Left colon (tissue), 2 donors: ENCODE measurements around the gene ATP6AP1. TPM values are rescaled to one million over a fixed set of nuclear protein-coding genes. Genes with fewer than 3 reads are reported as not detected.
"Not testable (repeated sequence)": the region's sequence is repeated elsewhere in the genome, so short reads cannot be mapped to it uniquely, and the experiment has no call there.

Source experiments
- ATAC-seq: fragments of 200-7000 bp; cut with Tn5 transposase; one replicate; pipeline ENCODE4 v1.9.1; 2020; ENCODE audit warnings: mild to moderate bottlenecking, moderate library complexity
- DNase-seq, 2 donors: peaks; one replicate each; pipeline ENCODE4 v3.0.0-alpha.2; 2020
- intact Hi-C, 2 donors: fragments of 100-400 bp; cut with DNase I in 1 of 2; cut with micrococcal nuclease in 1 of 2; formaldehyde crosslinking; loops; one replicate each; pipeline versions ENCODE4 v1.11.2 to v1.14.0; 2022; cut with DNase I, micrococcal nuclease
- long read RNA-seq: library from polyadenylated mRNA; unstranded; transcript quantifications from one replicate; pipeline ENCODE4 v2.0.0, GENCODE V29; 2021
- total RNA-seq, 2 donors: library from RNA; stranded (reverse); fragmentation: NEBNext Ultra II Directional; extraction: Animal tissue kit (Norgen Biotek cat#: 25700); gene quantifications; one replicate each; pipeline ENCODE4 v1.2.1, GENCODE V29; 2021
- donor health status: DM: no; HTN: no; CAD: no.
- donor health status: DM: yes; HTN: yes; CAD: no.

Gene ATP6AP1
- 100 to 1,000 TPM; 100 to 105 TPM for total RNA-seq
- long read RNA-seq, transcript ATP6AP1-201 (10 exons, 2,099 nt): major isoform, 238 of 274 reads
- long read RNA-seq, partial matches to known transcripts: 25 of 274 reads
- long read RNA-seq, other reads (novel, unspliced or antisense): 7 of 274 reads

- intact Hi-C loops: no loop called here
- DNase-seq: peak; percentile 90 to 94
- peak; percentile 98 for ATAC-seq
Observed at GRCh38 chrX:154428176-154429171, at the start of gene ATP6AP1. TSS of gene ATP6AP1 (plus strand) at chrX:154428677. CDS start at chrX:154428693, 16 bp downstream.

- ATAC-seq (peak; percentile 82), DNase-seq (peak; percentile 95 to 98)
- intact Hi-C loops: no loop called here
Observed at GRCh38 chrX:154378799-154379568, 49.5 kb upstream of the ATP6AP1 start, which contains the start of gene EMD. TSS of gene EMD (plus strand) at chrX:154379295. CDS start at chrX:154379485, 190 bp downstream.

GRCh38 chrX:154379569-154379951, 48.9 kb upstream of the ATP6AP1 start:
- no peak for DNase-seq
- intact Hi-C loops: no loop called here
- ATAC-seq: no peak

- intact Hi-C loops: no loop called here
Observed at GRCh38 chrX:154380153-154380552, 48.3 kb upstream of the ATP6AP1 start.

GRCh38 chrX:154380787-154381186, 47.7 kb upstream of the ATP6AP1 start:
- DNase-seq (no peak), ATAC-seq (no peak)
- intact Hi-C loops: no loop called here

More at GRCh38 chrX:154380153-154380552, 48.3 kb upstream of the ATP6AP1 start:
- DNase-seq (no peak), ATAC-seq (no peak)

- DNase-seq: no peak
- intact Hi-C loops: no loop called here
- no peak for ATAC-seq
Observed at GRCh38 chrX:154381271-154381670, 47.2 kb upstream of the ATP6AP1 start.

GRCh38 chrX:154382483-154383069, 45.9 kb upstream of the ATP6AP1 start:
- DNase-seq (no peak), ATAC-seq (no peak)
- intact Hi-C loops: no loop called here

GRCh38 chrX:154383359-154384283, 44.9 kb upstream of the ATP6AP1 start:
- intact Hi-C loops: no loop called here
- ATAC-seq (no peak), DNase-seq (no peak)

- ATAC-seq (no peak), DNase-seq (peak in 1 of 2 donors; percentile 16)
- intact Hi-C loops: no loop called here
Observed at GRCh38 chrX:154384284-154384892, 44.1 kb upstream of the ATP6AP1 start.

- DNase-seq, intact Hi-C loops: not testable (repeated sequence)
- peak; percentile 59 for ATAC-seq
Observed at GRCh38 chrX:154388094-154388493, 40.4 kb upstream of the ATP6AP1 start.

GRCh38 chrX:154388649-154389048, 39.8 kb upstream of the ATP6AP1 start:
- DNase-seq, intact Hi-C loops: not testable (repeated sequence)
- ATAC-seq: peak; percentile 0

- ATAC-seq: peak; percentile 83
- intact Hi-C loops: not testable (repeated sequence)
- DNase-seq: peak in 1 of 2 donors; percentile 12
Observed at GRCh38 chrX:154389812-154390747, 38.4 kb upstream of the ATP6AP1 start.

GRCh38 chrX:154396363-154396762, 32.1 kb upstream of the ATP6AP1 start:
- intact Hi-C loops, DNase-seq, ATAC-seq: not testable (repeated sequence)

- peak; percentile 84 for DNase-seq
- peak; percentile 77 for ATAC-seq
- intact Hi-C loops: no loop called here
Observed at GRCh38 chrX:154396973-154397887, 31.2 kb upstream of the ATP6AP1 start.
